HEK293T (cell line): ENCODE results near the gene RPRD1A.

Source experiments
- BHLHE40 ChIP-seq: fragments of 450-650 bp; IDR thresholded peaks from 2 replicates; pipeline ENCODE4 v1.6.1; 2016; ENCODE audit warnings: mild to moderate bottlenecking, moderate library complexity, borderline replicate concordance
- CTBP1 ChIP-seq: fragments of 450-650 bp; IDR thresholded peaks from 2 replicates; pipeline ENCODE4 v1.6.1; 2016; ENCODE audit warnings: borderline replicate concordance
- FOXA1 ChIP-seq: fragments of 450-650 bp; IDR thresholded peaks from 2 replicates; pipeline ENCODE4 v1.6.1; 2016; ENCODE audit warnings: mild to moderate bottlenecking
- FOXK2 ChIP-seq: fragments of 450-650 bp; IDR thresholded peaks from 2 replicates; pipeline ENCODE4 v1.6.1; 2016; ENCODE audit warnings: mild to moderate bottlenecking
- FOXM1 ChIP-seq: fragments of 450-650 bp; IDR thresholded peaks from 2 replicates; pipeline ENCODE4 v1.6.1; 2017; ENCODE audit warnings: mild to moderate bottlenecking, borderline replicate concordance
- HDGF ChIP-seq: fragments of 450-650 bp; IDR thresholded peaks from 2 replicates; pipeline ENCODE4 v1.6.1; 2017; ENCODE audit warnings: antibody characterized with exemption, borderline replicate concordance
- SP1 ChIP-seq: fragments of 450-650 bp; IDR thresholded peaks from 2 replicates; pipeline ENCODE4 v1.6.1; 2017
- TARDBP ChIP-seq: fragments of 450-650 bp; IDR thresholded peaks from 2 replicates; pipeline ENCODE4 v1.6.1; 2016
- ZNF384 ChIP-seq: fragments of 450-650 bp; IDR thresholded peaks from 2 replicates; pipeline ENCODE4 v1.6.1; 2016

- TF ChIP-seq SP1 (no peak), TARDBP (no peak), CTBP1 (no peak), ZNF384 (no peak), FOXA1 (no peak), HDGF (no peak), BHLHE40 (no peak), FOXM1 (no peak), FOXK2 (no peak)
Measured at GRCh38 chr18:36107477-36107876, 40.1 kb upstream of the RPRD1A start.
